Measurements from ENCODE around the gene GDF9. TPM values are rescaled to one million over a fixed set of nuclear protein-coding genes. Genes with fewer than 3 reads are reported as not detected.

Gene GDF9
- total RNA-seq, 1 experiment from 2014 or later, result 0.54 TPM

DNA sequence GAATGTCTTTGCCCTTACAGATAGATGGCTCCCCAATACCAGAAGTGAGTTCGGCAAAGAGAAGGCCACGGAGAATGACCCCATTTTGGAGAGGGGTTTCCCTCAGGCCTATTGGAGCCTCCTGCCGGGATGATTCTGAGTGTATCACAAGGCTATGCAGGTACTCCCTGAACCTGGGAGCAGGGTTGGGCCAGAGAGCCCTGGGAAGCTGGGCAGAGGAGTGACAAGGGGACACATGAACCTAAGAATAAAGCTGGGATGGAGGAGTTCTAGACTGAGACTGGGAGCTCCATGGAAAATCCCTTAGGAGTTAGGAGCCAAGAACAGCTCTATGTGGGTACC, 7.6 kb upstream of the GDF9 start:
- no peak overlapping the region for H3K27ac ChIP-seq (ENCODE audit: low read length)
- CTCF ChIA-PET, result no interaction called here
- in situ Hi-C loops (cut with HindIII; ENCODE audit: low pct_unique_long_range_greater_than_20kb, low sequenced_read_pairs), result no loop called here
- no peak for TF ChIP-seq CTCF (IDR thresholded peaks at IDR 0.05)
- no peak for TF ChIP-seq POLR2AphosphoS5 (IDR thresholded peaks at IDR 0.05; ENCODE audit: low read depth, low read length)
- TF ChIP-seq REST (IDR thresholded peaks at IDR 0.05; ENCODE audit: insufficient read depth in 1 of 2, low read depth in 2 of 2, low read length in 1 of 2), result no peak
- TF ChIP-seq SIN3A (IDR thresholded peaks at IDR 0.05; ENCODE audit: borderline replicate concordance, insufficient read depth, low read depth, low read length), result no peak
- TF ChIP-seq TCF7L2 (IDR thresholded peaks at IDR 0.05; ENCODE audit: low read depth, low read length), result no peak
- intact Hi-C loops (cut with micrococcal nuclease; ENCODE audit: unreplicated experiment), result no loop called here
- H3K27me3 ChIP-seq (ENCODE audit: control insufficient read depth, insufficient read depth, low read length), result no peaks in the 10 kb centered on the region
- ATAC-seq (no peak), DNase-seq (ENCODE audit: low read depth, low spot score) (no peak)
- POLR2A ChIA-PET, result interaction anchor here (0.6 kb wide), 1 partner anchor 107 kb away, joined by 4 read pairs; no protein-coding TSS in a partner anchor
- H3K9me3 ChIP-seq (ENCODE audit: control insufficient read depth, insufficient read depth, low read depth, low read length), result no peaks in the 10 kb centered on the region
- peaks cover 5% of the 10 kb centered on the region for H3K36me3 ChIP-seq (ENCODE audit: control insufficient read depth, insufficient read depth, low read length)
- BruUV-seq (replicated peaks), result no TSS peak
- no peaks in the 10 kb centered on the region for H3K4me1 ChIP-seq (ENCODE audit: control insufficient read depth, insufficient read depth, low read length)
- no peak overlapping the region for H3K4me3 ChIP-seq (ENCODE audit: low read depth in 2 of 2, low read length in 2 of 2)

DNA sequence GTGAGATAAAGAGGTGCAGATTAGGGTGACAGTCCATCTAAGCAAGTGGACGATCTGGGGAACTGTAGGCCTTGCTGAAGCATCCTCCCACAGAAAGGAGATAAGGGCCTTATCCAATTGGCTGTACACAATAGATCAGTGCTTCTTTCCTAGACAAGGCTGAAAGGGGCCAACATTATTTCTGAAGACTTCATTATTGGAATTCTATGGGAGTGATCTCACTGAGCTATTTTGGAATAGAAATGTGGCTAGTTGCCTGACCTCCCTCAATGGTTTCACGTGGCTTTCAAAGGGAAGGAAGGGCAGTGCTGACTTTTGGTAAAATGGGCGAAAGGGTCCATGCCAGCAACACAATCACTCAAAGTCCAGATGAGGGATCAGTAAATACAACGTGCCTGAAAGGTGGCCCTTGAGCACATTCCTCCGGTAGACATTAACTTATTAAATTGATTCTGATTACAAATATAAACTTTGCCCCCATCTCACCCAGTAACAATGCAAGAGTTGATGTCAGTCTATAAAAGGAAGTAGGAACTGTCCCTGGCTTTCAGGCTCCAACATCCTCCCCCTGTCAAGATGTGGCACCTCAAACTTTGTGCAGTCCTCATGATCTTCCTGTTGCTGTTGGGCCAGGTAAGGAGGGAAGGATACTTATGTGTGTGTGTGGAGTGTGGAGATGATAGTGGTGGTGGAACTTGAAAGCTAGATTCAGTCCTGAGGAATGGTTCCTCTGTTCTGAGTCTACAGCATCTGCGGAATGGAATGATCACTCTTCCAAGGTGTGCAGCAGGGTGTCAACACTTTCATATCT, 7.1 kb upstream of the GDF9 start, which contains the start of gene LEAP2:
Gene LEAP2, plus strand, starts transcription at position 550 of the 811 bp plus-strand sequence. Its CDS starts 27 bp downstream, at position 577.
- intact Hi-C loops (cut with micrococcal nuclease; ENCODE audit: unreplicated experiment), result no loop called here
- no peak for DNase-seq (ENCODE audit: low read depth, low spot score)
- CTCF ChIA-PET, result no interaction called here
- TF ChIP-seq SIN3A (IDR thresholded peaks at IDR 0.05; ENCODE audit: borderline replicate concordance, insufficient read depth, low read depth, low read length) (no peak), POLR2AphosphoS5 (IDR thresholded peaks at IDR 0.05; ENCODE audit: low read depth, low read length) (no peak), REST (IDR thresholded peaks at IDR 0.05; ENCODE audit: insufficient read depth in 1 of 2, low read depth in 2 of 2, low read length in 1 of 2) (no peak)
- H3K4me1 ChIP-seq (ENCODE audit: control insufficient read depth, insufficient read depth, low read length), result peaks cover 4% of the 10 kb centered on the region; the same call in 1 of the 2 replicates
- no peak within 1 kb of the TSS for H3K27ac ChIP-seq (ENCODE audit: low read length)
- ATAC-seq, result no peak
- in situ Hi-C loops (cut with HindIII; ENCODE audit: low pct_unique_long_range_greater_than_20kb, low sequenced_read_pairs), result no loop called here
- no TSS peak for BruUV-seq (replicated peaks)
- H3K27me3 ChIP-seq (ENCODE audit: control insufficient read depth, insufficient read depth, low read length), result no peaks in the 10 kb centered on the region
- POLR2A ChIA-PET, result no interaction called here
- no peaks in the 10 kb centered on the region for H3K9me3 ChIP-seq (ENCODE audit: control insufficient read depth, insufficient read depth, low read depth, low read length)
- no peak within 1 kb of the TSS for H3K4me3 ChIP-seq (ENCODE audit: low read depth in 2 of 2, low read length in 2 of 2)
- H3K36me3 ChIP-seq (ENCODE audit: control insufficient read depth, insufficient read depth, low read length), result peaks cover 7% of the 10 kb centered on the region
